ENCODE data around the gene GAB1.

- TF ChIP-seq POLR2A (IDR thresholded peaks at IDR 0.05) (no peak), CTCF (IDR thresholded peaks at IDR 0.05) (no peak), EP300 (IDR thresholded peaks at IDR 0.05) (no peak)
Measured at GRCh38 chr4:143397887-143398286, 61.2 kb downstream of the GAB1 start.

Measured in upper lobe of left lung (tissue), 4 donors.